AG04449 (cell line): Measurements from ENCODE around the gene ETS1.

Experiments used
- CTCF ChIA-PET: fragments of 350-600 bp; formaldehyde crosslinking; extraction: SDS; loops from one replicate; lab custom pipeline; 2021; ENCODE audit warnings: antibody characterized with exemption; lab: Yijun Ruan, JAX
- POLR2A ChIA-PET: fragments of 400-600, 350-600 bp; formaldehyde crosslinking; extraction: SDS; loops from one replicate; lab custom pipeline; 2020; ENCODE audit warnings: antibody characterized with exemption, inconsistent platforms; lab: Yijun Ruan, JAX
- DNase-seq: peaks from one replicate; pipeline ENCODE4 v3.0.0-alpha.2; 2010; ENCODE audit warnings: low read depth, low spot score
- H3K4me3 ChIP-seq: 2 replicates; pipeline ENCODE4 v1.5.1; 2011; ENCODE audit warnings: low read depth, mild to moderate bottlenecking, control low read depth, low read length
- CTCF ChIP-seq: IDR thresholded peaks from one replicate; pipeline ENCODE4 v1.5.1; 2011; ENCODE audit warnings: mild to moderate bottlenecking, moderate library complexity, low read length, control low read depth, inconsistent platforms; ENCODE audit not compliant: insufficient read depth; ENCODE audit errors: missing control alignments

Gene ETS1

DNA sequence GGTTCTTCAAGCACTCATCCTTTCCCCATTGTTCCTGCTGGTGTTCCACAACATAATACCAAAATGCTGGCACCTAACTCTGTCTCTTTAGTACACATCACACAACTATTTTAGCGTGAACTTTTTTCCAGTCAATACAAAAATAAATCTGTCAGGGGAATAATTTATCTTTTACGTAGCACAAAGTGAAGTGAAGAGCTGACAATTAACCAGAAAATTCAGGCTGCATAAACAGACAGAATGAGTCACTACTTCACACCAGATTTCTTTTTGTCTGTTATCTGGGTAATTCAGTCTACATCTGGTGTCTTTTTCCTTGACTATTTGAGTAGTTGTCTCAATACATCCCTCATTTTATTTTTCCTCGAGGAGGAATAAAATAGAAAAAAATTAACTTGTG, 7.9 kb upstream of the ETS1 start:
- TF ChIP-seq CTCF = no peak
- H3K4me3 ChIP-seq = no peak overlapping the region
- no peak for DNase-seq
- ChIA-PET POLR2A (no interaction called here), CTCF (no interaction called here)

DNA sequence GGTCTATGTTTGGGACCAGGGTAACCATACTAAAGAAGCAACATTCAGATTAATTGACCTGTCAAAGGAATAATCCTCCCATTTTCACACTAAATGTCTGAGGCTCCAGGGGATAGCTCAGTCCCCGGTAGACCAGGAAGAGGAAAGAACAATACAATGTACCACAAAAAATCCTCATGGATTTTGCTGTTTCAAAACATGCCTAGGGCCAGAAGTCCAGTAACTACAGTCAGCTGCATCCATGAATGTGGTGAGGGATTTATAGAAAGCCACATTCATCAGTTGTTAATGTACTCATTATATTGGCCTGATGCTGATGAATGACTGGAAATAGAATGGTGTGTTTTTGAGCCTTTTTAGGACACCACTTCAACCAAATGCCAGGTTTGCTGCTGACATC, 6.9 kb upstream of the ETS1 start:
- no peak for DNase-seq
- CTCF ChIA-PET = no interaction called here
- H3K4me3 ChIP-seq = no peak overlapping the region
- POLR2A ChIA-PET = no interaction called here
- no peak for TF ChIP-seq CTCF

GRCh38 chr11:128593281-128593680, 5.9 kb upstream of the ETS1 start:
- ChIA-PET POLR2A (interaction anchor here (1.5 kb wide), 1 partner anchor 11 kb away, joined by 5 read pairs; no protein-coding TSS in a partner anchor), CTCF (no interaction called here)
- no peak overlapping the region for H3K4me3 ChIP-seq
- DNase-seq = no peak
- TF ChIP-seq CTCF = no peak

- CTCF ChIA-PET = no interaction called here
- no peak for TF ChIP-seq CTCF
Measured at GRCh38 chr11:128592454-128592853, 5.1 kb upstream of the ETS1 start.

GRCh38 chr11:128590587-128590986, 3.2 kb upstream of the ETS1 start:
- ChIA-PET CTCF (interaction anchor here (0.9 kb wide), 1 partner anchor 241 kb away, joined by 4 read pairs; no protein-coding TSS in a partner anchor), POLR2A (no interaction called here)
- no peak overlapping the region for H3K4me3 ChIP-seq
- TF ChIP-seq CTCF = no peak
- no peak for DNase-seq

More at GRCh38 chr11:128592454-128592853, 5.1 kb upstream of the ETS1 start:
- POLR2A ChIA-PET = interaction anchor here (1.5 kb wide), 1 partner anchor 10 kb away, joined by 5 read pairs; no protein-coding TSS in a partner anchor
- H3K4me3 ChIP-seq = no peak overlapping the region
- DNase-seq = no peak

DNA sequence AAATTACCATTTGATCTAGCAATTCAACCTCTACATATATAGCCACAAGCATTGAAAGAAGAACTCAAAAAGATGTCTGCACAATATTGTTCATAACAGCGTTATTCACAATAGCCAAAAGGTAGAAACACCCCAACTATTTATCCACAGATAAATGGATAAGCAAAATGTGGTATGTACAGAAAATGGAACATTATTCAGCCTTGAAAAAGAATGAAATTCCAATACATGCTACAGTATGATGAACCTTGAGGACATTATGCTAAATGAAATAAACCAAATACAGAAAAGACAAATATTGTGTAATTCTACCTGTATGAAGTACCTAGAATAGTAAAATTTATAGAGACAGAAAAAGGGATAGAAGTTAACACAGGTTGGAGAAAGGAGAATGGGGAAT, 2.6 kb upstream of the ETS1 start:
- ChIA-PET POLR2A (no interaction called here), CTCF (interaction anchor here (0.9 kb wide), 1 partner anchor 242 kb away, joined by 4 read pairs; no protein-coding TSS in a partner anchor)
- TF ChIP-seq CTCF = no peak
- no peak for DNase-seq
- H3K4me3 ChIP-seq = no peak overlapping the region
